HCT116 (cell line): ENCODE data around the gene WASHC3. TPM values are rescaled to one million over a fixed set of nuclear protein-coding genes. Genes with fewer than 3 reads are reported as not detected.

ENCODE experiments used
- ATAC-seq: fragments of 200-7000 bp; cut with Tn5 transposase; 2 replicates; pipeline ENCODE4 v1.9.1; 2020; ENCODE audit warnings: mild to moderate bottlenecking, moderate library complexity
- BruUV-seq: library from RNA; stranded (reverse); fragments of 400-500 nt; replicated peaks from 2 replicates; lab custom pipeline; 2021; lab: Mats Ljungman, UMichigan
- CTCF ChIA-PET: fragments of 300-600 bp; sonication (Branson Sonifier 250); formaldehyde crosslinking; loops from one replicate; lab custom pipeline; 2021; ENCODE audit warnings: antibody characterized with exemption; lab: Charles Lee
- POLR2A ChIA-PET: fragments of 300-600, 350-600 bp; sonication (Branson Sonifier 250); formaldehyde crosslinking; loops from one replicate; lab custom pipeline; 2021; ENCODE audit warnings: antibody characterized with exemption; lab: Charles Lee
- RAD21 ChIA-PET, 2 experiments: fragments of 300-600 bp; sonication (Branson Sonifier 250); formaldehyde crosslinking; loops; one replicate each; lab custom pipeline; 2023; ENCODE audit warnings: low total read pairs in 2 of 2; ENCODE audit not compliant: uncharacterized antibody in 2 of 2, unreplicated experiment in 2 of 2, low non-redundant PET in 1 of 2; lab: Charles Lee
- DNase-seq: peaks from one replicate; pipeline ENCODE4 v3.0.0-alpha.2; 2010; ENCODE audit warnings: low read depth, low spot score
- H2AFZ ChIP-seq: fragments of 200-600 bp; shearing (Covaris generic), sonication (generic); 2 replicates; pipeline ENCODE4 v1.6.1; 2017; ENCODE audit warnings: low read depth, mixed run types, mixed read lengths, antibody characterized with exemption, low read length; ENCODE audit not compliant: poor library complexity, severe bottlenecking
- H3K27ac ChIP-seq: 2 replicates; pipeline ENCODE4 v1.5.1; 2012; ENCODE audit warnings: low read depth, low read length
- H3K27me3 ChIP-seq: fragments of 200-600 bp; sonication (generic); 2 replicates; pipeline ENCODE4 v1.6.1; 2016; ENCODE audit warnings: mixed run types, low read length, mixed read lengths; ENCODE audit not compliant: insufficient read depth
- H3K36me3 ChIP-seq, 2 experiments: fragments of 200-500 bp in 1 of 2; fragments of 200-600 bp in 1 of 2; sonication (Bioruptor generic) in 1 of 2; sonication (generic) in 1 of 2; 2 replicates each; pipeline versions ENCODE4 v1.5.1 to v1.6.1; 2014 to 2016; ENCODE audit warnings: low read length in 2 of 2, inconsistent platforms in 1 of 2, mixed read lengths in 1 of 2, mixed run types in 1 of 2; ENCODE audit not compliant: insufficient read depth in 2 of 2, control insufficient read depth in 1 of 2
- H3K4me1 ChIP-seq, 2 experiments: fragments of 200-600 bp in 1 of 2; sonication (generic) in 1 of 2; 2 replicates each; pipeline versions ENCODE4 v1.5.1 to v1.6.1; 2012 to 2017; ENCODE audit warnings: low read length in 2 of 2, inconsistent platforms in 1 of 2, mild to moderate bottlenecking in 1 of 2, mixed read lengths in 1 of 2, mixed run types in 1 of 2, moderate library complexity in 1 of 2; ENCODE audit not compliant: insufficient read depth in 2 of 2, control insufficient read depth in 1 of 2
- H3K4me2 ChIP-seq: fragments of 200-600 bp; sonication (generic); 2 replicates; pipeline ENCODE4 v1.6.1; 2017; ENCODE audit warnings: mixed run types, low read length, mixed read lengths
- H3K4me3 ChIP-seq, 2 experiments: fragments of 200-600 bp in 1 of 2; sonication (generic) in 1 of 2; replicated peaks in 1 of 2; 2 replicates each; pipeline ENCODE4 v1.5.1; 2011 to 2016; ENCODE audit warnings: low read length in 2 of 2, control low read depth in 1 of 2, low read depth in 1 of 2, mild to moderate bottlenecking in 1 of 2, mixed read lengths in 1 of 2, mixed run types in 1 of 2
- H3K79me2 ChIP-seq: fragments of 200-600 bp; sonication (generic); 2 replicates; pipeline ENCODE4 v1.6.1; 2017; ENCODE audit warnings: mild to moderate bottlenecking, mixed run types, low read length, moderate library complexity, mixed read lengths; ENCODE audit not compliant: insufficient read depth
- H3K9ac ChIP-seq: fragments of 200-600 bp; sonication (generic); 2 replicates; pipeline ENCODE4 v1.6.1; 2016; ENCODE audit warnings: low read length, mixed read lengths
- H3K9me2 ChIP-seq: fragments of 200-600 bp; sonication (generic), shearing (Covaris generic); 2 replicates; pipeline ENCODE4 v1.6.1; 2017; ENCODE audit warnings: mixed run types, mild to moderate bottlenecking, moderate library complexity; ENCODE audit not compliant: insufficient read depth
- H3K9me3 ChIP-seq, 2 experiments: fragments of 200-500 bp in 1 of 2; fragments of 200-600 bp in 1 of 2; sonication (Bioruptor generic) in 1 of 2; sonication (generic) in 1 of 2; 2 replicates each; pipeline ENCODE4 v1.6.1; 2014 to 2017; ENCODE audit warnings: low read length in 2 of 2, mixed read lengths in 2 of 2, inconsistent platforms in 1 of 2, low read depth in 1 of 2, mild to moderate bottlenecking in 1 of 2, mixed run types in 1 of 2, moderate library complexity in 1 of 2; ENCODE audit not compliant: control insufficient read depth in 1 of 2, insufficient read depth in 1 of 2
- H4K20me1 ChIP-seq: fragments of 200-600 bp; sonication (generic), shearing (Covaris generic); 2 replicates; pipeline ENCODE4 v1.6.1; 2017; ENCODE audit warnings: mixed run types, mild to moderate bottlenecking, moderate library complexity; ENCODE audit not compliant: insufficient read depth
- CBX3 ChIP-seq: IDR thresholded peaks from 2 replicates; pipeline ENCODE4 v1.6.1; 2012; ENCODE audit warnings: low read depth
- CEBPB ChIP-seq: IDR thresholded peaks from 2 replicates; pipeline ENCODE4 v1.6.1; 2012; ENCODE audit warnings: low read depth
- EGR1 ChIP-seq: IDR thresholded peaks from 2 replicates; pipeline ENCODE4 v1.6.1; 2012; ENCODE audit warnings: low read depth
- ELF1 ChIP-seq: IDR thresholded peaks from 2 replicates; pipeline ENCODE4 v1.6.1; 2012; ENCODE audit warnings: low read depth, borderline replicate concordance
- JUND ChIP-seq: IDR thresholded peaks from 2 replicates; pipeline ENCODE4 v1.6.1; 2012
- POLR2AphosphoS5 ChIP-seq: IDR thresholded peaks from 2 replicates; pipeline ENCODE4 v1.6.1; 2011; ENCODE audit warnings: mild to moderate bottlenecking, low read depth, low read length, moderate library complexity
- RAD21 ChIP-seq: IDR thresholded peaks from 2 replicates; pipeline ENCODE4 v1.6.1; 2012; ENCODE audit warnings: low read depth, mild to moderate bottlenecking
- SIN3A ChIP-seq: IDR thresholded peaks from 2 replicates; pipeline ENCODE4 v1.6.1; 2012; ENCODE audit warnings: low read depth
- TCF7L2 ChIP-seq: IDR thresholded peaks from 2 replicates; pipeline ENCODE4 v1.7.0; 2011; ENCODE audit warnings: borderline replicate concordance, inconsistent platforms; ENCODE audit not compliant: insufficient read depth, insufficient read length; ENCODE audit errors: extremely low read depth
- ZFX ChIP-seq: fragments of 450-650 bp; IDR thresholded peaks from 2 replicates; pipeline ENCODE4 v1.6.1; 2017
- ZNF274 ChIP-seq: fragments of 200-500 bp; sonication (Bioruptor generic); IDR thresholded peaks from 2 replicates; pipeline ENCODE4 v1.6.1; 2014; ENCODE audit warnings: mild to moderate bottlenecking, low read depth, low read length, inconsistent platforms
- intact Hi-C: fragments of 100-400 bp; cut with micrococcal nuclease; formaldehyde crosslinking; loops from 2 replicates; pipeline ENCODE4 v1.10.0; 2022
- total RNA-seq: library from RNA; stranded (reverse); gene quantifications from one replicate; pipeline ENCODE4 v1.2.1, GENCODE V29; 2021; ENCODE audit not compliant: unreplicated experiment
- TF ChIP-seq, protein P1 (sequence below): IDR thresholded peaks from 2 replicates; pipeline ENCODE4 v1.6.1; 2012

WASHC3 gene
- total RNA-seq, 1 experiment from 2014 or later, result 15.6 TPM

DNA sequence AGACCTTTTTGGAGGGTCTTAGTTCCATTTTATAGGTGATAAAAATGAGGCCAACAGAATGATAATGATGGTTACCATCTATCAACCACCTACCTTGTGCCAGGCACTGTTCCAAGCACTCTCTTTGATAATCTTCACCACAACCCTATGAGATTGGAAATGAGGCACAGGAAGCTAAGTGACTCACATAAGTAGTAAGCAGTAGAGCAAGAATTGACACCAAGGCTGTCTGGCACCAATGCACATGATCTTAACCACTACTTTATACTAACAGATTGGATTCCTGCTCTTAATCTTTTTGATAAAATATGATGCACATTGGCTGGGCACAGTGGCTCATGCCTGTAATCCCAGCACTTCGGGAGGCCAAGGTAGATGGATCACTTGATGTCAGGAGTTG lies 93.0 kb downstream of the WASHC3 start:
- no peak overlapping the region for H3K4me2 ChIP-seq
- TF ChIP-seq JUND (no peak), ZFX (no peak), ZNF274 (no peak), CEBPB (no peak), SIN3A (no peak), CBX3 (no peak), EGR1 (no peak)
- TF ChIP-seq, protein P1, sequence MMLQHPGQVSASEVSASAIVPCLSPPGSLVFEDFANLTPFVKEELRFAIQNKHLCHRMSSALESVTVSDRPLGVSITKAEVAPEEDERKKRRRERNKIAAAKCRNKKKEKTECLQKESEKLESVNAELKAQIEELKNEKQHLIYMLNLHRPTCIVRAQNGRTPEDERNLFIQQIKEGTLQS, result no peak
- TF ChIP-seq, all 23 proteins: peak for 0
- ChIA-PET POLR2A (no interaction called here), CTCF (no interaction called here), RAD21 (no interaction called here)
- Histone ChIP-seq H3K4me3 (no peak overlapping the region), H3K9me2 (no peaks in the 10 kb centered on the region), H3K27ac (no peak overlapping the region), H3K36me3 (no peaks in the 10 kb centered on the region), H3K4me1 (no peaks in the 10 kb centered on the region), H3K79me2 (no peaks in the 10 kb centered on the region), H2AFZ (no peak overlapping the region), H3K9me3 (no peaks in the 10 kb centered on the region), H3K9ac (no peak overlapping the region), H3K27me3 (no peaks in the 10 kb centered on the region), H4K20me1 (no peaks in the 10 kb centered on the region)
- intact Hi-C loops, result no loop called here
- ATAC-seq (no peak), DNase-seq (no peak)
- no TSS peak for BruUV-seq

DNA sequence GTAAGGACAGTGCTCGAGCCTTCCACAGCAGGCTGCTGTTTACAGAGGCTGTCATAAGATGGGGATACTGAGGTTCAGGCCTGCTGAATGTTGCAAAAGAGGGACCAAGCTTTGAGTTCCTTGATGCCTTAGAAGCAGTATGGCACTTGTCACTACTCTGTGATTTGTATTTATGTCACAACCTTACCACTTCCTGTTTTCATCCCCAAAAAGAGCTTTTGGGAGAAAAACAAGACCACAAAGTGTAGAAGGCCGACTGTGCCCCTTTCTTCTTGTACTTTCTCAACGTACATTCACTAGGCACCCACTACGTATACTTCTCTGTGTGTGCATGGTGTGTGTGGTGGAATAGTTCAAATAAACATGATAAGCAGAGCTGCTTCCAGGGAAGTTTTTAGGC lies 94.3 kb downstream of the WASHC3 start:
- DNase-seq, result no peak
- POLR2A ChIA-PET, result no interaction called here
- CTCF ChIA-PET, result no interaction called here
- Histone ChIP-seq H4K20me1 (no peaks in the 10 kb centered on the region), H3K27me3 (no peaks in the 10 kb centered on the region), H2AFZ (no peak overlapping the region), H3K4me3 (no peak overlapping the region), H3K9me3 (no peaks in the 10 kb centered on the region), H3K79me2 (no peaks in the 10 kb centered on the region), H3K9ac (no peak overlapping the region), H3K4me1 (no peaks in the 10 kb centered on the region), H3K27ac (no peak overlapping the region), H3K9me2 (no peaks in the 10 kb centered on the region), H3K4me2 (no peak overlapping the region), H3K36me3 (no peaks in the 10 kb centered on the region)
- BruUV-seq, result no TSS peak
- TF ChIP-seq TCF7L2 (no peak), POLR2AphosphoS5 (no peak), ELF1 (no peak), RAD21 (no peak)
- TF ChIP-seq, protein P1, result no peak
- ATAC-seq, result no peak
- RAD21 ChIA-PET, result no interaction called here
- intact Hi-C loops, result no loop called here
